Fibroblast of peridontal ligament (primary cell): Measurements from ENCODE around the gene SRXN1.

Experiments used
- DNase-seq: peaks from one replicate; pipeline ENCODE4 v3.0.0-alpha.2; 2010; ENCODE audit errors: extremely low read depth

Gene SRXN1

GRCh38 chr20:607476-607875 is 45.5 kb downstream of the SRXN1 start:
- DNase-seq = no peak

- DNase-seq = no peak
Measured at GRCh38 chr20:605237-605636, 47.8 kb downstream of the SRXN1 start.

- no peak for DNase-seq
Measured at GRCh38 chr20:603116-603640, 49.8 kb downstream of the SRXN1 start.

- no peak for DNase-seq
Measured at GRCh38 chr20:602111-602970, 50.7 kb downstream of the SRXN1 start.

GRCh38 chr20:600736-601135 is 52.3 kb downstream of the SRXN1 start:
- DNase-seq = no peak

- DNase-seq = no peak
Measured at GRCh38 chr20:600141-600540, 52.9 kb downstream of the SRXN1 start.

GRCh38 chr20:598133-598850 is 54.7 kb downstream of the SRXN1 start:
- no peak for DNase-seq

- no peak for DNase-seq
Measured at GRCh38 chr20:597560-597959, 55.4 kb downstream of the SRXN1 start.
